H9 (cell line): Measurements from ENCODE around the gene SNED1. TPM values are rescaled to one million over a fixed set of nuclear protein-coding genes. Genes with fewer than 3 reads are reported as not detected.

Experiments
- DNase-seq: peaks from one replicate; pipeline ENCODE4 v3.0.0-alpha.2; 2017
- H2AFZ ChIP-seq: one replicate; pipeline ENCODE4 v1.6.1; 2013; ENCODE audit warnings: mild to moderate bottlenecking, low read length, control low read depth, moderate library complexity
- H2AK5ac ChIP-seq: 2 replicates; pipeline ENCODE4 v1.6.1; 2013; ENCODE audit warnings: low read length, control low read depth, mixed read lengths; ENCODE audit not compliant: insufficient read length
- H2BK120ac ChIP-seq: one replicate; pipeline ENCODE4 v1.6.1; 2013; ENCODE audit warnings: low read depth, mild to moderate bottlenecking, low read length, control low read depth, inconsistent platforms; ENCODE audit not compliant: poor library complexity, severe bottlenecking
- H2BK12ac ChIP-seq: 2 replicates; pipeline ENCODE4 v1.6.1; 2013; ENCODE audit warnings: low read length, control low read depth, mixed read lengths, low read depth; ENCODE audit not compliant: insufficient read length
- H2BK15ac ChIP-seq: 2 replicates; pipeline ENCODE4 v1.6.1; 2013; ENCODE audit warnings: low read depth, low read length, control low read depth
- H2BK20ac ChIP-seq: one replicate; pipeline ENCODE4 v1.6.1; 2013; ENCODE audit warnings: low read depth, mild to moderate bottlenecking, low read length, control low read depth, inconsistent platforms; ENCODE audit not compliant: poor library complexity, severe bottlenecking
- H2BK5ac ChIP-seq: 2 replicates; pipeline ENCODE4 v1.6.1; 2013; ENCODE audit warnings: low read length, control low read depth, mixed read lengths; ENCODE audit not compliant: insufficient read length
- H3K14ac ChIP-seq: 2 replicates; pipeline ENCODE4 v1.6.1; 2013; ENCODE audit warnings: low read length, control low read depth; ENCODE audit not compliant: insufficient read depth
- H3K18ac ChIP-seq: 2 replicates; pipeline ENCODE4 v1.6.1; 2013; ENCODE audit warnings: low read depth, mild to moderate bottlenecking, mixed read lengths, low read length, control low read depth; ENCODE audit not compliant: insufficient read length
- H3K23ac ChIP-seq: 2 replicates; pipeline ENCODE4 v1.6.1; 2013; ENCODE audit warnings: low read length, control low read depth, mixed read lengths, low read depth; ENCODE audit not compliant: insufficient read length
- H3K23me2 ChIP-seq: 2 replicates; pipeline ENCODE4 v1.6.1; 2013; ENCODE audit warnings: low read depth, mild to moderate bottlenecking, mixed read lengths, low read length, control low read depth; ENCODE audit not compliant: insufficient read length, poor library complexity, severe bottlenecking
- H3K27ac ChIP-seq: 2 replicates; pipeline ENCODE4 v1.5.1; 2013; ENCODE audit warnings: low read length, control low read depth, mixed read lengths, low read depth; ENCODE audit not compliant: insufficient read length
- H3K27me3 ChIP-seq: 2 replicates; pipeline ENCODE4 v1.6.1; 2013; ENCODE audit warnings: low read length, control low read depth, inconsistent platforms; ENCODE audit not compliant: insufficient read depth
- H3K4ac ChIP-seq: 2 replicates; pipeline ENCODE4 v1.6.1; 2013; ENCODE audit warnings: low read depth, mild to moderate bottlenecking, control low read depth, inconsistent platforms, low read length, moderate library complexity
- H3K4me1 ChIP-seq: 2 replicates; pipeline ENCODE4 v1.6.1; 2013; ENCODE audit warnings: low read length, control low read depth, inconsistent platforms; ENCODE audit not compliant: insufficient read depth
- H3K4me2 ChIP-seq: 2 replicates; pipeline ENCODE4 v1.6.1; 2013; ENCODE audit warnings: low read length, control low read depth, mixed read lengths; ENCODE audit not compliant: insufficient read length, insufficient read depth
- H3K56ac ChIP-seq: 2 replicates; pipeline ENCODE4 v1.6.1; 2013; ENCODE audit warnings: low read depth, mild to moderate bottlenecking, mixed read lengths, low read length, control low read depth; ENCODE audit not compliant: insufficient read length
- H3K79me1 ChIP-seq: 2 replicates; pipeline ENCODE4 v1.6.1; 2013; ENCODE audit warnings: low read depth, mild to moderate bottlenecking, moderate library complexity, low read length, control low read depth, inconsistent platforms; ENCODE audit not compliant: insufficient read depth, poor library complexity, severe bottlenecking
- H3K79me2 ChIP-seq: 2 replicates; pipeline ENCODE4 v1.6.1; 2013; ENCODE audit warnings: low read length, control low read depth, inconsistent platforms; ENCODE audit not compliant: insufficient read depth
- H3K9ac ChIP-seq: 2 replicates; pipeline ENCODE4 v1.6.1; 2013; ENCODE audit warnings: low read length, control low read depth, mixed read lengths; ENCODE audit not compliant: insufficient read length; ENCODE audit errors: extremely low read depth
- H3K9me3 ChIP-seq: one replicate; pipeline ENCODE4 v1.6.1; 2013; ENCODE audit warnings: low read depth, low read length, inconsistent platforms; ENCODE audit not compliant: control insufficient read depth
- H3T11ph ChIP-seq: one replicate; pipeline ENCODE4 v1.6.1; 2013; ENCODE audit warnings: mild to moderate bottlenecking, low read length, control low read depth, inconsistent platforms
- H4K20me1 ChIP-seq: one replicate; pipeline ENCODE4 v1.6.1; 2013; ENCODE audit not compliant: control insufficient read depth, insufficient read length, insufficient read depth
- H4K5ac ChIP-seq: 2 replicates; pipeline ENCODE4 v1.6.1; 2013; ENCODE audit warnings: low read depth, mild to moderate bottlenecking, mixed read lengths, low read length, control low read depth; ENCODE audit not compliant: insufficient read length
- H4K8ac ChIP-seq: replicated peaks from 2 replicates; pipeline ENCODE4 v1.6.1; 2013; ENCODE audit warnings: low read length, control low read depth, mixed read lengths, low read depth; ENCODE audit not compliant: insufficient read length
- H4K91ac ChIP-seq: 2 replicates; pipeline ENCODE4 v1.6.1; 2013; ENCODE audit warnings: low read depth, mild to moderate bottlenecking, moderate library complexity, mixed read lengths, low read length, control low read depth; ENCODE audit not compliant: insufficient read length
- H3K27ac Mint-ChIP-seq, 3 experiments: 2 replicates in 2 of 3; 3 replicates in 1 of 3; pipeline ENCODE4 v1.8.0; 2020 to 2021; ENCODE audit warnings: mixed read lengths in 3 of 3, mild to moderate bottlenecking in 1 of 3, moderate library complexity in 1 of 3
- H3K27me3 Mint-ChIP-seq: 2 replicates; pipeline ENCODE4 v1.8.0; 2021; ENCODE audit warnings: low read depth, mild to moderate bottlenecking, moderate library complexity, mixed read lengths
- H3K36me3 Mint-ChIP-seq, 3 experiments: 2 replicates in 2 of 3; 3 replicates in 1 of 3; pipeline ENCODE4 v1.8.0; 2020 to 2021; ENCODE audit warnings: low read depth in 3 of 3, mixed read lengths in 3 of 3; ENCODE audit not compliant: insufficient read depth in 1 of 3
- H3K4me1 Mint-ChIP-seq, 2 experiments: 2 replicates each; pipeline ENCODE4 v1.8.0; 2020; ENCODE audit warnings: mixed read lengths in 2 of 2
- H3K4me3 Mint-ChIP-seq, 2 experiments: 2 replicates in 1 of 2; 3 replicates in 1 of 2; pipeline ENCODE4 v1.8.0; 2020 to 2021; ENCODE audit warnings: mild to moderate bottlenecking in 2 of 2, mixed read lengths in 2 of 2, moderate library complexity in 1 of 2
- H3K9me3 Mint-ChIP-seq, 2 experiments: 2 replicates in 1 of 2; 3 replicates in 1 of 2; pipeline ENCODE4 v1.8.0; 2020; ENCODE audit warnings: mild to moderate bottlenecking in 2 of 2, mixed read lengths in 2 of 2, moderate library complexity in 1 of 2
- CTCF ChIP-seq: fragments of 200-600 bp; sonication (generic); conservative IDR thresholded peaks from 3 replicates; pipeline ENCODE4 v1.8.0; 2021; ENCODE audit warnings: antibody characterized with exemption, mild to moderate bottlenecking
- WGBS: extraction: QIAGEN DNeasy Blood & Tissue Kit; methylation state at CpG from one replicate; pipeline ENCODE4 v1.1.7; 2013; ENCODE audit warnings: missing lambda C conversion rate, low lambda C conversion rate, mixed read lengths; ENCODE audit not compliant: insufficient read length; ENCODE audit errors: extremely low coverage; 5-methylcytosine and 5-hydroxymethylcytosine counted together
- total RNA-seq: library from RNA; stranded (reverse); gene quantifications from 2 replicates; pipeline ENCODE4 v1.2.1, GENCODE V29; 2021

SNED1 gene
- total RNA-seq, 1 experiment from 2014 or later: 2.5 TPM

- H2BK5ac ChIP-seq: no peak overlapping the region
- peak; percentile 20 for DNase-seq
- no peak overlapping the region for H3K27ac ChIP-seq
- H3K4me2 ChIP-seq: no peak overlapping the region
- no peaks in the 10 kb centered on the region for H3K9me3 ChIP-seq
- H3K23ac ChIP-seq: no peak overlapping the region
- H2BK120ac ChIP-seq: no peak overlapping the region
- H3K27ac Mint-ChIP-seq: no peak overlapping the region
- peaks cover 8% of the 10 kb centered on the region for H3K23me2 ChIP-seq
- H3K4me1 Mint-ChIP-seq: peaks cover 0 to 6% of the 10 kb centered on the region in 2 experiments; a peak in 2 of 4 replicates
- H2AFZ ChIP-seq: no peak overlapping the region
- no peak for TF ChIP-seq CTCF
- no peaks in the 10 kb centered on the region for H3K79me1 ChIP-seq
- no peaks in the 10 kb centered on the region for H3K4me1 ChIP-seq
- H2AK5ac ChIP-seq: no peak overlapping the region
- H3K27me3 ChIP-seq: no peaks in the 10 kb centered on the region; the same call in 1 of the 2 replicates
- no peak overlapping the region for H3K14ac ChIP-seq
- no peaks in the 10 kb centered on the region; a peak in 1 of 5 replicates for H3K9me3 Mint-ChIP-seq
- H3K4me3 Mint-ChIP-seq: no peak overlapping the region
- H3T11ph ChIP-seq: no peak overlapping the region
- H3K27me3 Mint-ChIP-seq: peaks cover 41% of the 10 kb centered on the region
- no peaks in the 10 kb centered on the region; a peak in 1 of 7 replicates for H3K36me3 Mint-ChIP-seq
- whole genome bisulfite sequencing: no CpG with 5 or more reads among the region's 7 CpGs
- no peak overlapping the region for H4K8ac ChIP-seq
- no peaks in the 10 kb centered on the region for H3K79me2 ChIP-seq
- H3K4ac ChIP-seq: no peak overlapping the region
- H4K91ac ChIP-seq: no peak overlapping the region
- no peak overlapping the region for H3K9ac ChIP-seq
- H2BK20ac ChIP-seq: no peak overlapping the region
- H2BK12ac ChIP-seq: no peak overlapping the region
- H3K56ac ChIP-seq: no peak overlapping the region
- H2BK15ac ChIP-seq: no peak overlapping the region
- H4K5ac ChIP-seq: no peak overlapping the region
- H3K18ac ChIP-seq: no peak overlapping the region
- H4K20me1 ChIP-seq: no peaks in the 10 kb centered on the region
Measured at GRCh38 chr2:241033994-241034393, 35.6 kb downstream of the SNED1 start.
